Naive thymus-derived CD4-positive, alpha-beta T cell (primary cell): ENCODE data around the gene ARHGEF17. TPM values are rescaled to one million over a fixed set of nuclear protein-coding genes. Genes with fewer than 3 reads are reported as not detected.

ENCODE experiments used
- ATAC-seq: fragments of 150-1000 bp; cut with Tn5 transposase; 2 replicates; pipeline ENCODE4 v1.10.0; 2021; ENCODE audit warnings: mild to moderate bottlenecking, moderate library complexity
- CTCF ChIA-PET: fragments of 350-600 bp; sonication (Branson Sonifier 250); formaldehyde crosslinking; loops from one replicate; lab custom pipeline; 2021; ENCODE audit warnings: antibody characterized with exemption; lab: Charles Lee
- POLR2A ChIA-PET: fragments of 350-600 bp; sonication (Branson Sonifier 250); formaldehyde crosslinking; loops from one replicate; lab custom pipeline; 2021; ENCODE audit warnings: antibody characterized with exemption, inconsistent platforms; lab: Charles Lee
- DNase-seq, 9 donors: peaks; one replicate each; pipeline versions ENCODE4 v3.0.0 to v3.0.0-alpha.2; 2020 to 2022; ENCODE audit warnings: mixed read lengths in 1 of 9
- H3K27ac ChIP-seq: one replicate; pipeline ENCODE4 v1.7.0; 2013; ENCODE audit warnings: mild to moderate bottlenecking, low read depth, low read length, moderate library complexity
- H3K27me3 ChIP-seq, 2 donors: one replicate each; pipeline ENCODE4 v1.7.0; 2013; ENCODE audit warnings: low read length in 2 of 2, mild to moderate bottlenecking in 2 of 2, moderate library complexity in 2 of 2; ENCODE audit not compliant: control insufficient read depth in 2 of 2, insufficient read depth in 2 of 2
- H3K36me3 ChIP-seq, 3 experiments: 1 replicate in 2 of 3; 2 replicates in 1 of 3; pipeline ENCODE4 v1.7.0; 2013; ENCODE audit warnings: low read length in 3 of 3, mild to moderate bottlenecking in 3 of 3, moderate library complexity in 1 of 3; ENCODE audit not compliant: insufficient read depth in 3 of 3, control insufficient read depth in 2 of 3
- H3K4me1 ChIP-seq, 2 donors: one replicate each; pipeline ENCODE4 v1.7.0; 2013; ENCODE audit warnings: low read length in 2 of 2, mild to moderate bottlenecking in 2 of 2, moderate library complexity in 1 of 2; ENCODE audit not compliant: control insufficient read depth in 2 of 2, insufficient read depth in 2 of 2
- H3K4me3 ChIP-seq: 2 replicates; pipeline ENCODE4 v1.7.0; 2013; ENCODE audit warnings: mild to moderate bottlenecking, low read length
- H3K9me3 ChIP-seq, 3 experiments: 1 replicate in 2 of 3; 2 replicates in 1 of 3; pipeline ENCODE4 v1.7.0; 2013; ENCODE audit warnings: low read length in 3 of 3; ENCODE audit not compliant: control insufficient read depth in 2 of 3
- H3K27ac Mint-ChIP-seq, 9 donors: one replicate each; pipeline ENCODE4 v1.8.0; 2020 to 2022; ENCODE audit warnings: mixed read lengths in 9 of 9, mild to moderate bottlenecking in 8 of 9, moderate library complexity in 5 of 9, inconsistent platforms in 2 of 9
- H3K27me3 Mint-ChIP-seq, 5 donors: one replicate each; pipeline ENCODE4 v1.8.0; 2021 to 2022; ENCODE audit warnings: mixed read lengths in 5 of 5, mild to moderate bottlenecking in 1 of 5
- H3K36me3 Mint-ChIP-seq, 5 donors: one replicate each; pipeline ENCODE4 v1.8.0; 2020 to 2022; ENCODE audit warnings: mixed read lengths in 5 of 5, mild to moderate bottlenecking in 3 of 5, inconsistent platforms in 1 of 5
- H3K4me1 Mint-ChIP-seq, 7 donors: one replicate each; pipeline ENCODE4 v1.8.0; 2020 to 2022; ENCODE audit warnings: mixed read lengths in 7 of 7, mild to moderate bottlenecking in 3 of 7, inconsistent platforms in 1 of 7
- H3K4me3 Mint-ChIP-seq, 10 donors: one replicate each; pipeline ENCODE4 v1.8.0; 2020 to 2022; ENCODE audit warnings: mild to moderate bottlenecking in 10 of 10, mixed read lengths in 10 of 10, moderate library complexity in 6 of 10, inconsistent platforms in 2 of 10
- H3K9me3 Mint-ChIP-seq, 11 donors: one replicate each; pipeline ENCODE4 v1.8.0; 2020 to 2022; ENCODE audit warnings: mixed read lengths in 11 of 11, mild to moderate bottlenecking in 4 of 11, inconsistent platforms in 1 of 11, moderate library complexity in 1 of 11
- intact Hi-C, 2 donors: fragments of 100-400 bp; cut with micrococcal nuclease; formaldehyde crosslinking; loops; one replicate each; pipeline ENCODE4 v1.15.1; 2023
- polyA plus RNA-seq, 2 donors: library from polyadenylated mRNA; unstranded; fragments of 300-500 nt; fragmentation: Illumina TruSeq; gene quantifications; one replicate each; pipeline ENCODE4 v1.2.3, GENCODE V29; 2021
- total RNA-seq, 6 experiments: library from RNA in 5 of 6; stranded (reverse) in 5 of 6; gene quantifications; 1 replicate in 5 of 6; 2 replicates in 1 of 6; pipeline ENCODE4 v1.2.3 and lab custom pipeline; 2021 to 2026

ARHGEF17 gene
- total and polyA plus RNA-seq, 7 experiments from 2014 or later, result 0.11 to 1.1 (median 0.98) TPM; not detected in 4

DNA sequence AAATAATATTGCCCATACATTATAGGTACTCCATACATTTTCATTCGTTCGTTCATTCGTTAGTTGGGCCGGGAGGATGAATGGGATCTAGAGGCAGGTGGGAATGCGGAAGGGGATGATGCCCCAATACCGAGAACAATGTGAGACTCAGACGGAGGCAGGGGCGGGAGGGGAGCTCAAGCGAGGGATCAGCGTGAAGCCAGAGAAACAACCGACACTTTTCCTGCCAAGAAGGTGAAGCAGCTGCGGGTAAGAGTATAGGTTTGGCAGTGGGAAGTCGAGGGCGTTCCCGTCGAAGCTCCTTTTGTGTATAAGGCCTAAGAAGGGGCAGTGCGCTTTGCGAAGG, 1.1 kb upstream of the ARHGEF17 start:
- ATAC-seq (no peak), DNase-seq (no peak)
- H3K4me1 ChIP-seq, result peaks cover 4 to 5% of the 10 kb centered on the region in 2 donors
- no peaks in the 10 kb centered on the region for H3K9me3 ChIP-seq
- intact Hi-C loops, result loop anchor here (1.0 to 5.0 kb wide), 7 partner anchors 28 to 355 kb away; partner anchors contain the start of genes FAM168A (in 1 of the 2) and RELT (in 1 of the 2)
- H3K27me3 ChIP-seq, result peaks cover 0 to 4% of the 10 kb centered on the region in 2 donors
- H3K4me3 ChIP-seq, result peak overlapping the region; percentile 12
- no peaks in the 10 kb centered on the region for H3K36me3 ChIP-seq
- CTCF ChIA-PET, result interaction anchor here (1.1 to 4.1 kb wide), 4 partner anchors 9 to 44 kb away, joined by 3 to 28 read pairs (median 6); no protein-coding TSS in a partner anchor
- Mint-ChIP-seq H3K36me3 (no peaks in the 10 kb centered on the region), H3K27me3 (peaks cover 14 to 55% (median 25%) of the 10 kb centered on the region in 5 donors), H3K9me3 (peaks cover 0 to 3% (median 0%) of the 10 kb centered on the region in 11 donors), H3K4me1 (peaks cover 8 to 13% (median 11%) of the 10 kb centered on the region in 7 donors), H3K27ac (peak overlapping the region in 4 of 9 donors; percentile 9 to 36 (median 28)), H3K4me3 (peak overlapping the region; percentile 83 to 95 (median 91))
- no peak overlapping the region for H3K27ac ChIP-seq
- POLR2A ChIA-PET, result no interaction called here

DNA sequence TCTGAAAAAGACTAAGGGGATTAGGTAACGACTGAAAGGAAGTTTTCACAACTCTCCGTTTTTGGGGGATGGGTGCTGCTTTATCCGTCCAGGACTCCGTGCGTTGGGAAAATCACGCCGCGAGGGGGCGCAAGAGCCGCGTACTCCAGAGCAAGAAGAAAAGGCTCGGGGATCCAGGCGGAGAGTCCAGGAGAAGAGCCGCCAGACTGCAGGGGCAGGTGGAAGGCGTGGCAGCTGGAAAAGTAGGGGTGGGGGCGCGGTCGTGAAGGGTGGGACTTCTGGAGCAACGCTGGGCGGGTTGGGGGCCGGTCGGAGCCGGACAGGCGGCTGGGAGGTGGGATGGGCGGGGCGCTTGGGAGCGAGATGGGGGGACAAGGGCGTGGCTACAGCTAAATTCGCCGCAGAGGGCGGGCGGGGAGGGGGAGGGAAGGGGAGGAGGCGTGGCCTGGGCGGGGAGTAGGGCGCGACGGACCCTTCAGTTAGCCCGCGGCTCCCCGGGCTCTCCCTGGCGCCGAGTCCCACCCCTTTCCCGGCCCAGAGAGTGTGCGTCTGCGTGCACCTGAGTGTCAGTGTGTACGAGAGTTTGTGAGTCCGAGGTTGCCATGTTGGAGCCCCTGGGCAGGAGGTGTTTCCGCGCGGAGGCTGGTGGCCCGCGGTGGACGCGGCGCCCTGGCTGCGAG, 613 bp upstream of the ARHGEF17 start:
- Mint-ChIP-seq H3K36me3 (no peaks in the 10 kb centered on the region), H3K4me1 (peaks cover 8 to 13% (median 11%) of the 10 kb centered on the region in 7 donors), H3K27me3 (peaks cover 14 to 55% (median 21%) of the 10 kb centered on the region in 5 donors), H3K27ac (peak overlapping the region in 5 of 9 donors; percentile 9 to 68 (median 31)), H3K9me3 (peaks cover 0 to 3% (median 0%) of the 10 kb centered on the region in 11 donors), H3K4me3 (peak overlapping the region; percentile 83 to 95 (median 91))
- no peak overlapping the region for H3K27ac ChIP-seq
- peak overlapping the region; percentile 63 for H3K4me3 ChIP-seq
- peaks cover 4 to 5% of the 10 kb centered on the region in 2 donors for H3K4me1 ChIP-seq
- CTCF ChIA-PET, result interaction anchor here (0.9 to 4.1 kb wide), 5 partner anchors 9 to 295 kb away, joined by 3 to 28 read pairs (median 4); no protein-coding TSS in a partner anchor
- H3K9me3 ChIP-seq, result no peaks in the 10 kb centered on the region
- intact Hi-C loops, result loop anchor here (1.0 to 5.0 kb wide), 7 partner anchors 28 to 355 kb away; partner anchors contain the start of genes FAM168A (in 1 of the 2) and RELT (in 1 of the 2)
- H3K27me3 ChIP-seq, result peaks cover 0 to 4% of the 10 kb centered on the region in 2 donors
- ATAC-seq (peak; percentile 83), DNase-seq (peak; percentile 75 to 90 (median 86))
- POLR2A ChIA-PET, result no interaction called here
- H3K36me3 ChIP-seq, result no peaks in the 10 kb centered on the region

DNA sequence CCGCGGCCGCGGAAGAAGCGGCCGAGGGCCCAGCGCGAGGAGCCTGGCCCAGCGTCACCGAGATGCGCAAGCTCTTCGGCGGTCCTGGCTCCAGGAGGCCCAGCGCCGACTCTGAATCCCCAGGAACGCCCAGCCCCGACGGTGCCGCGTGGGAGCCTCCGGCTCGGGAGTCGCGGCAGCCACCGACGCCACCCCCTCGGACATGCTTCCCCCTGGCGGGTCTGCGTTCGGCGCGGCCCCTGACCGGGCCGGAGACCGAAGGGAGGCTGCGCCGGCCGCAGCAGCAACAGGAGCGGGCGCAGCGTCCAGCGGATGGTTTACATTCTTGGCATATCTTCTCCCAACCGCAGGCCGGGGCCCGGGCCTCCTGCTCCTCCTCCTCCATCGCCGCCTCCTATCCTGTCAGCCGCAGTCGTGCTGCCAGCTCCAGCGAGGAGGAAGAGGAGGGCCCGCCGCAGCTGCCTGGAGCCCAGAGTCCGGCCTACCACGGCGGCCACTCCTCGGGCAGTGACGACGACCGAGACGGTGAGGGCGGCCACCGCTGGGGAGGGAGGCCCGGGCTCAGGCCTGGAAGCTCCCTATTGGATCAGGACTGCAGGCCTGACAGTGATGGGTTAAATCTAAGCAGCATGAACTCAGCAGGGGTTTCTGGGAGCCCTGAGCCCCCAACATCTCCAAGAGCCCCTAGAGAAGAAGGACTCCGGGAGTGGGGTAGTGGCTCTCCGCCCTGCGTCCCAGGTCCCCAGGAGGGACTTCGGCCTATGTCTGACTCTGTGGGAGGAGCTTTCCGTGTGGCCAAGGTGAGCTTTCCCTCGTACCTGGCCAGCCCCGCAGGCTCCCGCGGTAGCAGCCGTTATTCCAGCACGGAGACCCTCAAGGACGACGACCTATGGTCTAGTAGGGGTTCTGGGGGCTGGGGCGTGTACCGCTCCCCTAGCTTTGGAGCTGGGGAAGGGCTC, 1.2 kb downstream of the ARHGEF17 start:
- H3K27me3 ChIP-seq, result peaks cover 0 to 4% of the 10 kb centered on the region in 2 donors
- peak; percentile 33 for ATAC-seq
- no peak overlapping the region for H3K27ac ChIP-seq
- H3K36me3 ChIP-seq, result no peaks in the 10 kb centered on the region
- Mint-ChIP-seq H3K36me3 (no peaks in the 10 kb centered on the region), H3K27ac (no peak overlapping the region), H3K4me3 (peak overlapping the region in 1 of 10 donors; percentile 91), H3K9me3 (peaks cover 0 to 3% (median 0%) of the 10 kb centered on the region in 11 donors), H3K4me1 (peaks cover 8 to 19% (median 12%) of the 10 kb centered on the region in 7 donors), H3K27me3 (peaks cover 4 to 48% (median 12%) of the 10 kb centered on the region in 5 donors)
- CTCF ChIA-PET, result interaction anchor here (1.8 kb wide), 1 partner anchor 26 kb away, joined by 8 read pairs; no protein-coding TSS in a partner anchor
- H3K4me3 ChIP-seq, result peak overlapping the region; percentile 63
- intact Hi-C loops, result loop anchor here (5.0 kb wide), 3 partner anchors 68 to 353 kb away; partner anchors contain the start of genes FAM168A (in 1 of the 2) and RELT (in 1 of the 2)
- POLR2A ChIA-PET, result interaction anchor here (1.0 kb wide), 1 partner anchor 9 kb away, joined by 3 read pairs; no protein-coding TSS in a partner anchor
- no peak for DNase-seq
- no peaks in the 10 kb centered on the region for H3K9me3 ChIP-seq
- H3K4me1 ChIP-seq, result peaks cover 4 to 5% of the 10 kb centered on the region in 2 donors

DNA sequence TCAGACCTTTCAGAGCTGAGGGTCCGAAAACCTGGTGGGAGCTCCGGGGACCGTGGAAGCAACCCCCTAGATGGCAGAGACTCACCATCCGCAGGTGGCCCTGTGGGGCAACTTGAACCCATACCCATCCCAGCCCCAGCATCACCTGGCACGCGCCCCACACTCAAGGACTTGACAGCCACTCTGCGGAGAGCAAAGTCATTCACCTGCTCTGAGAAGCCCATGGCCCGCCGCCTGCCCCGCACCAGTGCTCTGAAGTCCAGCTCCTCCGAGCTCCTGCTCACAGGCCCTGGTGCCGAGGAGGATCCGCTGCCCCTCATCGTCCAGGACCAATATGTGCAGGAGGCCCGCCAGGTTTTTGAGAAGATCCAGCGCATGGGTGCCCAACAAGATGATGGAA, 2.0 kb downstream of the ARHGEF17 start:
- intact Hi-C loops, result no loop called here
- H3K27me3 Mint-ChIP-seq, result peaks cover 4 to 42% (median 7%) of the 10 kb centered on the region in 5 donors
- no peaks in the 10 kb centered on the region for H3K36me3 Mint-ChIP-seq
- peak overlapping the region in 3 of 10 donors; percentile 34 to 91 (median 34) for H3K4me3 Mint-ChIP-seq
- ATAC-seq (no peak), DNase-seq (no peak)
- no peak overlapping the region for H3K27ac Mint-ChIP-seq
- no peak overlapping the region for H3K4me3 ChIP-seq
- H3K9me3 ChIP-seq, result no peaks in the 10 kb centered on the region
- H3K36me3 ChIP-seq, result no peaks in the 10 kb centered on the region
- peaks cover 8 to 22% (median 12%) of the 10 kb centered on the region in 7 donors for H3K4me1 Mint-ChIP-seq
- H3K9me3 Mint-ChIP-seq, result peaks cover 0 to 3% (median 0%) of the 10 kb centered on the region in 11 donors
- H3K4me1 ChIP-seq, result peaks cover 4 to 5% of the 10 kb centered on the region in 2 donors
- POLR2A ChIA-PET, result no interaction called here
- H3K27me3 ChIP-seq, result peaks cover 0 to 4% of the 10 kb centered on the region in 2 donors
- CTCF ChIA-PET, result interaction anchor here (1.8 kb wide), 1 partner anchor 26 kb away, joined by 8 read pairs; no protein-coding TSS in a partner anchor
- no peak overlapping the region for H3K27ac ChIP-seq

DNA sequence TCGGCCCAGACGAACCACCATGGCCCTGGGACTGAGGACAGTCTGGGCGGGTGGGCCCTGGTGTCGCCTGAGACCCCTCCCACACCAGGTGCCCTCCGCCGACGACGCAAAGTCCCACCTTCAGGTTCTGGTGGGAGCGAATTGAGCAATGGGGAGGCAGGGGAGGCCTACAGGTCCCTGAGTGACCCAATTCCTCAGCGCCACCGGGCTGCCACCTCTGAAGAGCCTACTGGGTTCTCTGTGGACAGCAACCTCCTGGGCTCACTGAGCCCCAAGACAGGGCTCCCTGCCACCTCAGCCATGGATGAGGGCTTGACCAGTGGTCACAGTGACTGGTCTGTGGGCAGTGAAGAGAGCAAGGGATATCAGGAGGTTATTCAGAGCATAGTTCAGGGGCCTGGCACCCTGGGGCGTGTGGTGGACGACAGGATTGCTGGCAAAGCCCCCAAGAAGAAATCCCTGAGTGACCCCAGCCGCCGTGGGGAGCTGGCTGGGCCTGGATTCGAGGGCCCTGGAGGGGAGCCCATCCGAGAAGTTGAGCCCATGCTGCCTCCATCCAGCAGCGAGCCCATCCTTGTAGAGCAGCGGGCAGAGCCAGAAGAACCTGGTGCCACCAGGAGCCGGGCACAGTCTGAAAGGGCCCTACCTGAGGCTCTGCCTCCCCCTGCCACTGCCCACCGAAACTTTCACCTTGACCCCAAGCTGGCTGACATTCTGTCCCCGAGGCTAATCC, 2.8 kb downstream of the ARHGEF17 start:
- POLR2A ChIA-PET, result no interaction called here
- H3K4me1 Mint-ChIP-seq, result peaks cover 8 to 22% (median 12%) of the 10 kb centered on the region in 7 donors
- no peak for DNase-seq
- peaks cover 0 to 3% (median 0%) of the 10 kb centered on the region in 11 donors for H3K9me3 Mint-ChIP-seq
- CTCF ChIA-PET, result interaction anchor here (0.8 to 1.8 kb wide), 2 partner anchors 25 to 1210 kb away, joined by 3 to 8 read pairs; no protein-coding TSS in a partner anchor
- H3K27ac Mint-ChIP-seq, result no peak overlapping the region
- Histone ChIP-seq H3K9me3 (no peaks in the 10 kb centered on the region), H3K4me3 (no peak overlapping the region), H3K4me1 (peaks cover 4 to 5% of the 10 kb centered on the region in 2 donors), H3K27ac (no peak overlapping the region), H3K27me3 (peaks cover 0 to 4% of the 10 kb centered on the region in 2 donors), H3K36me3 (no peaks in the 10 kb centered on the region)
- no peak for ATAC-seq
- H3K27me3 Mint-ChIP-seq, result peaks cover 0 to 36% (median 7%) of the 10 kb centered on the region in 5 donors
- intact Hi-C loops, result no loop called here
- no peaks in the 10 kb centered on the region for H3K36me3 Mint-ChIP-seq
- no peak overlapping the region for H3K4me3 Mint-ChIP-seq
